Measurements from ENCODE around the gene HSD17B12. TPM values are rescaled to one million over a fixed set of nuclear protein-coding genes. Genes with fewer than 3 reads are reported as not detected.

The HSD17B12 gene
- total RNA-seq, 1 donor from 2014 or later: 99.8 TPM

DNA sequence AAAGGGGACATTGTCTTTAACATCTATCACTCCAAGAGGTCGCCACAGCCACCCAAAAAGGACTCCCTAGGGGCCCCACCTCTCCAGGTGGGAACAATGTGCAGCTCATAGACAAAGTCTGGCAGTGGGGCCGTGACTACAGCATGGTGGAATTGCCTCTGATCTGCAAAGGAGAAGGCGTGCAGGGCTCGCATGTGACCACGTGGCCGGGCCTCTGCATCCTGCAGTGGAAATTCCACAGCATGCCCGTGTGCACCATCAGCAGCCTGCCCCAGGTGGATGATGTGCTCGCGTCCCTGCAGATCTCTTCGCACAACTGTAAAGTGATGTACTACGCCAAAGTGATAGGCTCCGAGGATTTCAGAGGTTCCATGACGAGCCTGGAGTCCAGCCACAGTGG lies 218.6 kb downstream of the HSD17B12 start:
- no peaks in the 10 kb centered on the region for H3K4me1 ChIP-seq
- peaks cover 87% of the 10 kb centered on the region for H3K36me3 ChIP-seq
- H3K27ac ChIP-seq: no peak overlapping the region
- no peak for DNase-seq
- TF ChIP-seq, protein P1, sequence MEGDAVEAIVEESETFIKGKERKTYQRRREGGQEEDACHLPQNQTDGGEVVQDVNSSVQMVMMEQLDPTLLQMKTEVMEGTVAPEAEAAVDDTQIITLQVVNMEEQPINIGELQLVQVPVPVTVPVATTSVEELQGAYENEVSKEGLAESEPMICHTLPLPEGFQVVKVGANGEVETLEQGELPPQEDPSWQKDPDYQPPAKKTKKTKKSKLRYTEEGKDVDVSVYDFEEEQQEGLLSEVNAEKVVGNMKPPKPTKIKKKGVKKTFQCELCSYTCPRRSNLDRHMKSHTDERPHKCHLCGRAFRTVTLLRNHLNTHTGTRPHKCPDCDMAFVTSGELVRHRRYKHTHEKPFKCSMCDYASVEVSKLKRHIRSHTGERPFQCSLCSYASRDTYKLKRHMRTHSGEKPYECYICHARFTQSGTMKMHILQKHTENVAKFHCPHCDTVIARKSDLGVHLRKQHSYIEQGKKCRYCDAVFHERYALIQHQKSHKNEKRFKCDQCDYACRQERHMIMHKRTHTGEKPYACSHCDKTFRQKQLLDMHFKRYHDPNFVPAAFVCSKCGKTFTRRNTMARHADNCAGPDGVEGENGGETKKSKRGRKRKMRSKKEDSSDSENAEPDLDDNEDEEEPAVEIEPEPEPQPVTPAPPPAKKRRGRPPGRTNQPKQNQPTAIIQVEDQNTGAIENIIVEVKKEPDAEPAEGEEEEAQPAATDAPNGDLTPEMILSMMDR (IDR thresholded peaks at IDR 0.05): no peak
- intact Hi-C loops (cut with DNase I): loop anchor here (10.0 kb wide), 1 partner anchor 46 kb away; the partner anchor contains the start of gene C11orf96
- no peaks in the 10 kb centered on the region for H3K27me3 ChIP-seq
- no peak overlapping the region for H3K4me3 ChIP-seq
- no peak for ATAC-seq
- no peaks in the 10 kb centered on the region for H3K9me3 ChIP-seq

DNA sequence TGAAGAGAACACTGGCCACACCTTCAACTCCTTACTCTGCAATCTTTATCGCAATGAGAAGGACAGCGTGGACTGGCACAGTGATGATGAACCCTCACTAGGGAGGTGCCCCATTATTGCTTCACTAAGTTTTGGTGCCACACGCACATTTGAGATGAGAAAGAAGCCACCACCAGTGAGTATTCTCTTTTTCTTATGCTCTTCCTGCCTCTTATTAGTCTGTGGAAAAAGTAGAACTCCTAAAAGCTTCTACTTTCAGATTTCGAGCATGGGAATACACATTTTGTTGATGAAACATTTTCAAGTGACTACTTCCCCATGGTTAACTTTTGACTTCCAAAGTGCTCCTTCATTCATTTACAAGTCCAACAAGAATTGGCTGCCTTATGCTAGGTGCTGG lies 221.0 kb downstream of the HSD17B12 start:
- TF ChIP-seq, protein P1 (IDR thresholded peaks at IDR 0.05): no peak
- H3K27ac ChIP-seq: no peak overlapping the region
- ATAC-seq: no peak
- peaks cover 10% of the 10 kb centered on the region for H3K4me1 ChIP-seq
- H3K4me3 ChIP-seq: no peak overlapping the region
- no peak for DNase-seq
- intact Hi-C loops (cut with DNase I): no loop called here
- peaks cover 66% of the 10 kb centered on the region for H3K36me3 ChIP-seq
- no peaks in the 10 kb centered on the region for H3K27me3 ChIP-seq
- H3K9me3 ChIP-seq: no peaks in the 10 kb centered on the region

GRCh38 chr11:43903078-43903477 lies 222.5 kb downstream of the HSD17B12 start:
- peaks cover 60% of the 10 kb centered on the region for H3K36me3 ChIP-seq
- TF ChIP-seq, protein P1 (IDR thresholded peaks at IDR 0.05): no peak
- peak; percentile 52 for ATAC-seq
- intact Hi-C loops (cut with DNase I): no loop called here
- H3K4me1 ChIP-seq: peaks cover 10% of the 10 kb centered on the region
- H3K4me3 ChIP-seq: no peak overlapping the region
- H3K27me3 ChIP-seq: no peaks in the 10 kb centered on the region
- H3K27ac ChIP-seq: no peak overlapping the region
- DNase-seq: no peak
- no peaks in the 10 kb centered on the region for H3K9me3 ChIP-seq

DNA sequence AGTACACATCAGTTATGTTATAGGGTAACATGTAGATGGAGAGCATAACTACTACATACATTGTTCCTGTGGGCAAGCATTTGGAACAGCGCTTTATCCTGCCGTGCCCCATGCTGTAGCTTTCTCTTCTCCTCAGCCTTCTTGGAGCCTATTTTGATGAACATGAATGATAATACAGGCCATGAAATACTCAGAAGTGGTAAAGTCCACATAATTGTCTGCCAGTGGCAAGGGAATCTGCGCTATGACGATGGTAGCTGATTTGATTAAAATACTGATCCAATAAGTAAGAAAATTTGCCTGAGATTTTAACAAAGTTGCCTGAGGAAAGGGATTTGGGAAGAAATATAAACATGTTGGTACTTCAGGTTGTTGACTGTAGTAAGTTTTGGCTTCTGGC lies 223.4 kb downstream of the HSD17B12 start:
- DNase-seq: no peak
- TF ChIP-seq, protein P1 (IDR thresholded peaks at IDR 0.05): no peak
- Histone ChIP-seq H3K9me3 (no peaks in the 10 kb centered on the region), H3K4me1 (peaks cover 10% of the 10 kb centered on the region), H3K27ac (no peak overlapping the region), H3K4me3 (no peak overlapping the region), H3K27me3 (no peaks in the 10 kb centered on the region), H3K36me3 (peaks cover 57% of the 10 kb centered on the region)
- ATAC-seq: no peak
- intact Hi-C loops (cut with DNase I): no loop called here

- DNase-seq (no peak), ATAC-seq (no peak)
- Histone ChIP-seq H3K27me3 (no peaks in the 10 kb centered on the region), H3K4me1 (peaks cover 10% of the 10 kb centered on the region), H3K9me3 (no peaks in the 10 kb centered on the region), H3K27ac (peak overlapping the region; percentile 21), H3K4me3 (no peak overlapping the region), H3K36me3 (peaks cover 53% of the 10 kb centered on the region)
- TF ChIP-seq, protein P1 (IDR thresholded peaks at IDR 0.05): no peak
- intact Hi-C loops (cut with DNase I): no loop called here
Measured at GRCh38 chr11:43904742-43905535, 224.4 kb downstream of the HSD17B12 start.

Measured in upper lobe of right lung (tissue), 1 donor.